Muscle of leg (tissue), 11 donors: Measurements from ENCODE around the gene CAGE1. TPM values are rescaled to one million over a fixed set of nuclear protein-coding genes. Genes with fewer than 3 reads are reported as not detected.
"Not testable (repeated sequence)": the region's sequence is repeated elsewhere in the genome, so short reads cannot be mapped to it uniquely, and the experiment has no call there.

ENCODE experiments used
- DNase-seq: peaks from one replicate; pipeline ENCODE4 v3.0.0; 2013
- H3K27ac ChIP-seq: one replicate; pipeline ENCODE4 v1.5.1; 2013; ENCODE audit warnings: mild to moderate bottlenecking, low read length, control low read depth
- H3K27me3 ChIP-seq: one replicate; pipeline ENCODE4 v1.6.1; 2013; ENCODE audit warnings: low read length; ENCODE audit not compliant: control insufficient read depth, insufficient read depth
- H3K36me3 ChIP-seq: one replicate; pipeline ENCODE4 v1.6.1; 2013; ENCODE audit warnings: low read length; ENCODE audit not compliant: control insufficient read depth, insufficient read depth
- H3K4me1 ChIP-seq: one replicate; pipeline ENCODE4 v1.6.1; 2013; ENCODE audit warnings: low read length; ENCODE audit not compliant: control insufficient read depth, insufficient read depth
- H3K4me3 ChIP-seq: one replicate; pipeline ENCODE4 v1.5.1; 2013; ENCODE audit warnings: low read length, control low read depth
- H3K9me3 ChIP-seq: replicated peaks from 2 replicates; pipeline ENCODE4 v1.6.1; 2013; ENCODE audit warnings: low read depth, low read length; ENCODE audit not compliant: control insufficient read depth
- WGBS: methylation state at CpG from one replicate; pipeline ENCODE4 v1.1.5; 2013; ENCODE audit warnings: missing lambda C conversion rate; ENCODE audit not compliant: insufficient coverage; 5-methylcytosine and 5-hydroxymethylcytosine counted together
- polyA plus RNA-seq, 8 donors: library from polyadenylated mRNA; unstranded; fragments of 120-200 nt; gene quantifications; one replicate each; pipeline versions ENCODE4 v1.2.1 to v1.2.3, GENCODE V29; 2013; ENCODE audit warnings: inconsistent platforms in 1 of 8, low replicate concordance in 1 of 8; ENCODE audit not compliant: insufficient read length in 8 of 8, insufficient read depth in 1 of 8
- total RNA-seq: library from RNA; stranded (reverse); fragments of 120-200 nt; gene quantifications from one replicate; pipeline ENCODE4 v1.2.4, GENCODE V29; 2013

Gene CAGE1
- total and polyA plus RNA-seq, 9 donors: 0.04 to 0.13 (median 0.08) TPM; not detected in 5

GRCh38 chr6:7323074-7323473 is 66.5 kb downstream of the CAGE1 start:
- H3K9me3 ChIP-seq: no peaks in the 10 kb centered on the region
- no peaks in the 10 kb centered on the region for H3K36me3 ChIP-seq
- H3K4me3 ChIP-seq: no peak overlapping the region
- H3K27me3 ChIP-seq: peaks cover 2% of the 10 kb centered on the region
- DNase-seq: no peak
- H3K4me1 ChIP-seq: no peaks in the 10 kb centered on the region
- H3K27ac ChIP-seq: no peak overlapping the region

GRCh38 chr6:7321866-7322265 is 67.7 kb downstream of the CAGE1 start:
- 77% methylated on average over 5 of the region's 6 CpGs for WGBS

GRCh38 chr6:7319406-7319805 is 70.1 kb downstream of the CAGE1 start:
- H3K27me3 ChIP-seq, H3K4me1 ChIP-seq, H3K9me3 ChIP-seq, H3K36me3 ChIP-seq, DNase-seq, H3K4me3 ChIP-seq, H3K27ac ChIP-seq: not testable (repeated sequence)
- WGBS: 80% methylated on average over 2 of the region's 2 CpGs

More at GRCh38 chr6:7321866-7322265, 67.7 kb downstream of the CAGE1 start:
- H3K36me3 ChIP-seq, H3K4me1 ChIP-seq, H3K9me3 ChIP-seq, DNase-seq, H3K27ac ChIP-seq, H3K27me3 ChIP-seq, H3K4me3 ChIP-seq: not testable (repeated sequence)

GRCh38 chr6:7317538-7317937 is 72.0 kb downstream of the CAGE1 start:
- H3K27ac ChIP-seq: no peak overlapping the region
- peaks cover 2% of the 10 kb centered on the region for H3K27me3 ChIP-seq
- 76% methylated on average over 2 of the region's 9 CpGs for WGBS
- DNase-seq: no peak
- no peak overlapping the region for H3K4me3 ChIP-seq
- H3K36me3 ChIP-seq: no peaks in the 10 kb centered on the region
- H3K4me1 ChIP-seq: peaks cover 3% of the 10 kb centered on the region
- no peaks in the 10 kb centered on the region for H3K9me3 ChIP-seq

- 91% methylated on average over 27 of the region's 41 CpGs for WGBS
These were observed 72.6 kb downstream of the CAGE1 start for GRCh38 chr6:7316658-7317533.

GRCh38 chr6:7315948-7316365 is 73.6 kb downstream of the CAGE1 start:
- Histone ChIP-seq H3K4me3 (no peak overlapping the region), H3K36me3 (no peaks in the 10 kb centered on the region), H3K27ac (no peak overlapping the region), H3K27me3 (no peaks in the 10 kb centered on the region), H3K4me1 (peaks cover 3% of the 10 kb centered on the region), H3K9me3 (no peaks in the 10 kb centered on the region)
- DNase-seq: no peak
- 93% methylated on average over 5 of the region's 6 CpGs for WGBS

More at GRCh38 chr6:7316658-7317533, 72.6 kb downstream of the CAGE1 start:
- DNase-seq: no peak
- Histone ChIP-seq H3K4me1 (peaks cover 3% of the 10 kb centered on the region), H3K9me3 (no peaks in the 10 kb centered on the region), H3K27me3 (no peaks in the 10 kb centered on the region), H3K4me3 (no peak overlapping the region), H3K36me3 (no peaks in the 10 kb centered on the region), H3K27ac (no peak overlapping the region)

GRCh38 chr6:7315087-7315947 is 74.2 kb downstream of the CAGE1 start:
- H3K4me3 ChIP-seq, DNase-seq, H3K4me1 ChIP-seq, H3K27me3 ChIP-seq, H3K27ac ChIP-seq, H3K36me3 ChIP-seq, H3K9me3 ChIP-seq: not testable (repeated sequence)
- WGBS: 90% methylated on average over 24 of the region's 34 CpGs

GRCh38 chr6:7314414-7314813 is 75.1 kb downstream of the CAGE1 start:
- 90% methylated on average over 7 of the region's 7 CpGs for WGBS
- H3K27me3 ChIP-seq: no peaks in the 10 kb centered on the region
- peaks cover 2% of the 10 kb centered on the region for H3K36me3 ChIP-seq
- no peak overlapping the region for H3K4me3 ChIP-seq
- H3K27ac ChIP-seq: no peak overlapping the region
- H3K4me1 ChIP-seq: peaks cover 3% of the 10 kb centered on the region
- no peak for DNase-seq
- H3K9me3 ChIP-seq: no peaks in the 10 kb centered on the region

- H3K36me3 ChIP-seq: peaks cover 10% of the 10 kb centered on the region
- H3K4me1 ChIP-seq: peaks cover 3% of the 10 kb centered on the region
- H3K9me3 ChIP-seq: no peaks in the 10 kb centered on the region
- H3K27ac ChIP-seq: peak overlapping the region; percentile 96
- 82% methylated on average over 11 of the region's 15 CpGs for WGBS
- no peak for DNase-seq
- H3K4me3 ChIP-seq: peak overlapping the region; percentile 72
- no peaks in the 10 kb centered on the region for H3K27me3 ChIP-seq
These were observed 75.9 kb downstream of the CAGE1 start for GRCh38 chr6:7313505-7314165.
